HL-60/S4 treated with retinoic acid at 250 ng/mL for 4 days and 3 days (cell line): Measurements from ENCODE around the gene STAP1.
"Not testable (repeated sequence)": the region's sequence is repeated elsewhere in the genome, so short reads cannot be mapped to it uniquely, and the experiment has no call there.

Experiments
- in situ Hi-C: fragments of 300-500 bp; cut with MboI; formaldehyde crosslinking; loops from 2 replicates; pipeline ENCODE4 v1.7.0; 2022; ENCODE audit warnings: low sequenced_read_pairs

Gene STAP1

GRCh38 chr4:67558493-67558892, at the start of gene STAP1:
STAP1 (plus strand) TSS chr4:67558727; CDS start chr4:67558810, 83 bp downstream.
- in situ Hi-C loops, result no loop called here

GRCh38 chr4:67512501-67512900, 46.0 kb upstream of the STAP1 start:
- in situ Hi-C loops, result no loop called here

GRCh38 chr4:67520141-67520540, 38.4 kb upstream of the STAP1 start:
- in situ Hi-C loops, result no loop called here

- in situ Hi-C loops, result no loop called here
These were observed 37.0 kb upstream of the STAP1 start for GRCh38 chr4:67521506-67521905.

GRCh38 chr4:67522230-67522629, 36.3 kb upstream of the STAP1 start:
- in situ Hi-C loops, result no loop called here

- in situ Hi-C loops, result no loop called here
These were observed 35.5 kb upstream of the STAP1 start for GRCh38 chr4:67522851-67523671.

GRCh38 chr4:67524140-67524539, 34.4 kb upstream of the STAP1 start:
- in situ Hi-C loops, result not testable (repeated sequence)

- in situ Hi-C loops, result loop anchor here (25.0 kb wide), 1 partner anchor 381 kb away; no protein-coding TSS in a partner anchor
These were observed 27.1 kb upstream of the STAP1 start for GRCh38 chr4:67531379-67531962.

- in situ Hi-C loops, result loop anchor here (25.0 kb wide), 1 partner anchor 380 kb away; no protein-coding TSS in a partner anchor
These were observed 26.1 kb upstream of the STAP1 start for GRCh38 chr4:67532397-67532796.

- in situ Hi-C loops, result loop anchor here (25.0 kb wide), 1 partner anchor 379 kb away; no protein-coding TSS in a partner anchor
These were observed 25.4 kb upstream of the STAP1 start for GRCh38 chr4:67533112-67533511.

- in situ Hi-C loops, result loop anchor here (25.0 kb wide), 1 partner anchor 377 kb away; no protein-coding TSS in a partner anchor
These were observed 23.2 kb upstream of the STAP1 start for GRCh38 chr4:67535280-67535840.

- in situ Hi-C loops, result loop anchor here (25.0 kb wide), 1 partner anchor 372 kb away; no protein-coding TSS in a partner anchor
These were observed 18.7 kb upstream of the STAP1 start for GRCh38 chr4:67539830-67540229.

GRCh38 chr4:67542076-67542475, 16.5 kb upstream of the STAP1 start:
- in situ Hi-C loops, result loop anchor here (25.0 kb wide), 1 partner anchor 370 kb away; no protein-coding TSS in a partner anchor

- in situ Hi-C loops, result loop anchor here (25.0 kb wide), 1 partner anchor 367 kb away; no protein-coding TSS in a partner anchor
These were observed 13.1 kb upstream of the STAP1 start, which contains the start of gene CENPC for GRCh38 chr4:67545199-67546003. CENPC (minus strand) TSS chr4:67545503; CDS start chr4:67545355, 148 bp downstream.

GRCh38 chr4:67546004-67546356, 12.5 kb upstream of the STAP1 start:
- in situ Hi-C loops, result loop anchor here (25.0 kb wide), 1 partner anchor 366 kb away; no protein-coding TSS in a partner anchor

GRCh38 chr4:67546971-67547370, 11.6 kb upstream of the STAP1 start:
- in situ Hi-C loops, result loop anchor here (25.0 kb wide), 1 partner anchor 365 kb away; no protein-coding TSS in a partner anchor

- in situ Hi-C loops, result loop anchor here (25.0 kb wide), 1 partner anchor 363 kb away; no protein-coding TSS in a partner anchor
These were observed 9.4 kb upstream of the STAP1 start for GRCh38 chr4:67549123-67549522.

- in situ Hi-C loops, result no loop called here
These were observed 8.1 kb upstream of the STAP1 start for GRCh38 chr4:67550451-67550850.

GRCh38 chr4:67550857-67551256, 7.7 kb upstream of the STAP1 start:
- in situ Hi-C loops, result no loop called here

GRCh38 chr4:67552146-67552792, 6.3 kb upstream of the STAP1 start:
- in situ Hi-C loops, result not testable (repeated sequence)
